Erythroblast (primary cell): Measurements from ENCODE around the gene CAND1.

Source experiments
- GATA1 ChIP-seq: IDR thresholded peaks from 2 replicates; pipeline ENCODE4 v1.6.1; 2011; ENCODE audit warnings: low read depth, mild to moderate bottlenecking, control low read depth, low read length, moderate library complexity
- POLR2A ChIP-seq: IDR thresholded peaks from 2 replicates; pipeline ENCODE4 v1.6.1; 2011; ENCODE audit warnings: mild to moderate bottlenecking, low read length

DNA sequence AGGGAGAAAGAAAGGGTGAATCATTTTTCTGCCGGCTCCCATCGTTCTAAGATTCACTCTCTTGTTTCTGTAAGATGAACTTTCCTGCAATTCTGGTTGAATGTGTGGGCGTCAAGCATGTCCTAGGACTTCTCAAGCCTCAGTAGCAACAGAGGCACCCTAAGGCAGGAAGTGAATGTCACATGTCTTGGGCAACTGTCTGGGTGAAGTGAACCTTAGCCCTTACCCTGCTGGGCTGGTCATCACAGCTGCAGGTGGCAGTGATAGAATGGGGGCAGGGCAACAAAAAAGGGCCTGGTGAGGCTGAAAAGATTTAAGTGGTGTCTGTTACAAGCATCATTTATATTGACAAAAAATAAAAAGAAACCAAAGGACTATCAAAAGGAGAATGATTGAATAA is 45.9 kb upstream of the CAND1 start:
- TF ChIP-seq POLR2A (no peak), GATA1 (no peak)
